Measurements from ENCODE around the gene ENTPD7.

DNA sequence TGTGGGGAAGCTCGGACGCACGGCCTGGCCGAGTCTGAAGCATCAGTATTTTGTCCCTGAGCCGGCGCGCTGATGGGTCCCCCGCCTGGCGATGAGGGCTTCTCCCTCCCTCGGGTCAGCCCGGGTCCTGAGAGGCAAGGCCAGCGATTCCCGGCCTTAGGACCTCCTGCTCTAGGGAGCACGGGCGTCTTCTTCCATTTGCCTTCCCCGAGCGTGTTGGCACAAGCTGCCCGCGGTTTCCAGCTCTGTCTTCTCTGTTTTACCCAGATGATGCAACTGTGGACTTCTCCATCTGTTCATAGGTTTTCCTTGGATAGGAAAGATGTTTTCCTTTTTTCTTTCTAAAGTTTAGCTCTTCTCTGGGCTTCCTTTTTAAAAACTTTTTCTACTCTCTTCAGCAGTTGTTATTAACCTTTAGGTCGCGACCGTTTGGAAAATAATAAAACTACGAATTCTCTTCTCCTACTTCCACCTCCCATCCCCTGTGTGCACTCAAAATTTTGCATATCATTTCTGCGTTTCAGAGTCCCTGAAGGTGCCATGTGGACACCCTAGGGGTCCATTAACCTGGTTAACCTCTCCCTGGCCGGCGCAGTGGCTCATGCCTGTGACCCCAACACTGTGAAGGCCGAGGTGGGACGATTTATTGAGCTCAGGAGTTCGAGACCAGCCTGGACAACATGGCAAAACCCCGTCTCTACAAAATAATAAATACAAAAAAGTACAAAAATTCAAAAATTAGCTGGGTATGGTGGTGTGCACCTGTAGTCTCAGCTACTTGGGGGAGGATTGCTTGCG lies 37.7 kb upstream of the ENTPD7 start:
- TF ChIP-seq, protein P1, sequence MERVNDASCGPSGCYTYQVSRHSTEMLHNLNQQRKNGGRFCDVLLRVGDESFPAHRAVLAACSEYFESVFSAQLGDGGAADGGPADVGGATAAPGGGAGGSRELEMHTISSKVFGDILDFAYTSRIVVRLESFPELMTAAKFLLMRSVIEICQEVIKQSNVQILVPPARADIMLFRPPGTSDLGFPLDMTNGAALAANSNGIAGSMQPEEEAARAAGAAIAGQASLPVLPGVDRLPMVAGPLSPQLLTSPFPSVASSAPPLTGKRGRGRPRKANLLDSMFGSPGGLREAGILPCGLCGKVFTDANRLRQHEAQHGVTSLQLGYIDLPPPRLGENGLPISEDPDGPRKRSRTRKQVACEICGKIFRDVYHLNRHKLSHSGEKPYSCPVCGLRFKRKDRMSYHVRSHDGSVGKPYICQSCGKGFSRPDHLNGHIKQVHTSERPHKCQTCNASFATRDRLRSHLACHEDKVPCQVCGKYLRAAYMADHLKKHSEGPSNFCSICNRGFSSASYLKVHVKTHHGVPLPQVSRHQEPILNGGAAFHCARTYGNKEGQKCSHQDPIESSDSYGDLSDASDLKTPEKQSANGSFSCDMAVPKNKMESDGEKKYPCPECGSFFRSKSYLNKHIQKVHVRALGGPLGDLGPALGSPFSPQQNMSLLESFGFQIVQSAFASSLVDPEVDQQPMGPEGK (CRISPR knock-in tag; IDR thresholded peaks at IDR 0.05; ENCODE audit: borderline replicate concordance), result no peak
- TF ChIP-seq ZNF384 (IDR thresholded peaks at IDR 0.05; ENCODE audit: low read depth, low read length) (no peak), RFX5 (IDR thresholded peaks at IDR 0.05; ENCODE audit: low read depth, low read length) (no peak), RFX1 (IDR thresholded peaks at IDR 0.05) (no peak)
- TF ChIP-seq, protein P2, sequence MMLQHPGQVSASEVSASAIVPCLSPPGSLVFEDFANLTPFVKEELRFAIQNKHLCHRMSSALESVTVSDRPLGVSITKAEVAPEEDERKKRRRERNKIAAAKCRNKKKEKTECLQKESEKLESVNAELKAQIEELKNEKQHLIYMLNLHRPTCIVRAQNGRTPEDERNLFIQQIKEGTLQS (IDR thresholded peaks at IDR 0.05), result peak; percentile 44
- TF ChIP-seq, protein P2 (CRISPR knock-in tag; conservative IDR thresholded peaks at IDR 0.05), result no peak
